GM19240 (cell line): ENCODE data around the gene ZNF189.

Source experiments
- DNase-seq: peaks from one replicate; pipeline ENCODE4 v3.0.0; 2011; ENCODE audit warnings: low spot score; ENCODE audit not compliant: insufficient read length

Gene ZNF189

DNA sequence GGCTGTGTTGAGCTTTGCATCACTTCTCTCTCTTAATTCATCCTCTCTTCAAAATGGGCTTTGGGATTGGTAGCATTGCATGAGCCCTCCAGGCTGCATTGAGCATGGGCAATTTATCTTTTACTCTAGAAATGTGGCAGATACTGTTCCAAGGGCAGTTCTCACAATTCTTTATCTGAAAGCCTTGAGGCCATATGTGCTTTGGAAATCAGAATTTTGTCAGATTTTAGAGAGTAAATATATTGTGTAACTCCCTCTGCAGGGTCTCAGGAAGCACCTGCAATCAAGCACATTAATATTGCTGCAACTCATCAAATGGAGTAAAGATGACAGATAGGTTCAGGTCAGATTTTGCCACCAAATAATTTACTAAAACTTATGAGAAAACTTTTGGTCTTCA is 19.3 kb downstream of the ZNF189 start:
- no peak for DNase-seq

DNA sequence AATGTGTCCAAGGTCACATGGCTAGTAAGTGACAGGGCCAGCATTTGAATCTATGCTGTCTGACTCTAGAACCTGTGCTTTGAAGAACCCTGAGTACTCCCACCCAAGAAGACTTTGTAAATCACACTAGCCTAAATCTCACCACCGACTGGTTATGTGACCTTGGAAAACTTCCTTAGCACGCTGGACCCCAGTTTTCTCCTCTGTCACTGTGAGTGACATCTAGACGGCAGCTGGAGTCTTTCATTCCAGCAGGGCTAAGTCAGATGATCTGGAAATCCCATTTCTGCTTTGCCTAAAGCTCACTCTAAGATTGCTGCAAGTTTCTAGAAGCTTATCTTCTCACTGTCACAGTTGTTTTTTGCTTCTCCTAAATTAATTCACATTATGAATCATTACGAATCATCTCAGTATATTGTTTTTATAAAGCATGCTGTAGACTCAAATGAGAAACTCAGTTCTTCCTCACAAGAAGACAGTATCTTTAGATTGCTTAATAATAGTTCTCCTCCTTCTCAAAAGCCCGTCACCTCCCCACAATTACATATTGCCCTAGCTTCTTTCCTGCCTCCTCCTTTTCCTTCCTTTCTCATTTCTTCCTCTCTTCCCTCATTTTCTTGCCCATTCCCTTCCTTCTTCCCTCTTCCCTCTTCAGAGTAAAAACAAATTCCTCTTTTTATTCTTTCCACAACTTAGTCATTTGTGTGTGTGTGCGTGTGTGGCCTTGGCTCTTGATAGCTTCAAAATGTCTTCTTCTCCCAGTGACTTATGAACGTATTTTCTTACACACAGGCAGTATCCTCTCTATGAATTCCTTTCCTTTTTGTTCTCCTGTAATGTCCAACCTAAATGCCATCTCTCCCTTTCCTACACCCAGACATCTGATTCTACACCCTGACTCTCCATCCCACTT is 20.1 kb downstream of the ZNF189 start:
- DNase-seq = no peak

DNA sequence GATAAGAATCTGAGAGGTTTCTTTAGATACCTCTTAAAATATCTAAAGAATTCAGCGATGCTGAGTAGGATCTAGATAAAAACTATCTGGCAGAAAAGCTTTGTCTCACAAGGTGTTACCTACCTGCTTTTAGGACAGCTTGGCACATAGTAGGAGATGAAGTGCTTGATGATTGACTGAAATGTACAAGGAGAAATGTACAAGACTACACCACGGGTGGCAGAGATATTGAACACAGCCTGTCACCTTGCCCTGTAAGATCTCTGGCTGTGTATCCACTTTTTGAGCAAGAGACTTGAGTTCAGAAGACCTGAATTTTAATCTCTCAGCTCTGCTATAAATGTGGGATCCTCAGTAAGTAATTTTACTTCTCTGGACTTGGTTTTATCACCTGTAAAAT is 21.2 kb downstream of the ZNF189 start:
- DNase-seq = no peak

DNA sequence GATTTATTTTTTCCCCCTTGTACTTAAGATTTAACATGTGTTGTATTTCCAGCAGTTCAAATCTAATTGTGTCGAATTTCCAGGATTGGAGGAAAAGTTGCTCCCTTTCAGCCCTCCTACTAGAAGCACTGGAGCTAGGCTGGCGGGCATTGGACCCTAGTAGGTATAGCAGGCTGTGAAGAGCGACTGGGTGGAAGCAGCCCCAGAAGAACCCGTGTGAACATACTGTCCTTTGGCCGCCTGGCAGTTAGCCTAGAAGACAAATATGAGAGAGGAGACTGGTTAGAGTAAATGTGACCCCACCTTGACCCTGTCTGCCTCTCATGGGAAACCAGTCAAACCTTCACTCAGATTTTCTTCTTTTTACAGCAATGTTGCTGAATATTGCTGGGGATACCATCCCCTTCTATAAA is 23.0 kb downstream of the ZNF189 start:
- no peak for DNase-seq

DNA sequence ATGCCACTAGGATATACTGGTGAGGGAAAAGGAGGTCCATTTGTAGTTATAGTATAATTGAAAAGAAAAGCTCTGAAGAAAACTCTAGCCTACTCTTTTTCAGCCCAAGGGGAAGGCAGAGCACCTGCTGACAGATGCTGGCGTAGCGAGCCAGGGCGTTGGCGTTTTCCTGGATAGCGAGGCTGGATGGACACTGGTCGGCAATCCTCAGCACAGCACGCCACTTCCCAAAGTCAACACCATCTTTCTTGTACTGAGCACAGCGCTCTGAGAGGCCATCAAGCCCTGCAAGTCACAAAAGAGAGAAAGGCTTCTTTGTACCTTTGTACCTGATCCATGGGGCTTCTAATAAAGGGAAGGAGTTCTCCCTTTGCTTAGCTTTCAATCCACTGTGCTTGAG is 28.7 kb downstream of the ZNF189 start:
- DNase-seq = no peak

DNA sequence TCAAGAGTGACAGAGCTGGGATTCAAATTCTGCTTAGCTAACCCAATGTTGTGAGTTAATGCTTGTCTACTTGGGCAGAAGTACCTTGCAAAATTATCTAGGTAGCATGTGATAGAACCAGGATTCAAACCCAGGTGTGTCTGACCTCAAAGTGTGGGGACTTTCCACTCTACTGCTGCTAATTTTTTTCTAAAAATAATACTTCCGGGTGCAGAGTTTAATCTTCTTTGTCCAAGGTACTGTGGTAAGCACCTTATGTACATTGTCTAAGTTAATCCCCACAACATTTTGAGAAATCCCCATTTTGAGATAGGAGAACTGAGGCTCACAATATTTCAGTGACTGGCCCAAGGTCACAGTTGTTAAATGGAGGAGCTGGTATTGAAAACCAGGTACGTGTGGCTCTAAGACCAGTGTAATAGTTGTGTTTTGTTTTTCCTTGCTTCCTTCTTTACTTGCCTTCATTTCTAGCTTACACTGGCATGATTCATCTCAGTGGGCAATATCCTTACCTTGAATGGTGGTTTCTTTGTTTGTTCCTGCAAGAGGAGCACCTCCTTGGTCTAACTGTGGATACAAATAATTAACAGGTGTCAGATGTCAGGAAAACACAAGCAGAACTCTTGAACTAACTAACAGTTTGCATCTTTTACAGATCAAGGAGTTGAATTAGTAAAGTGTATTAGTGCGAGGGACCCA is 29.5 kb downstream of the ZNF189 start:
- DNase-seq = no peak

DNA sequence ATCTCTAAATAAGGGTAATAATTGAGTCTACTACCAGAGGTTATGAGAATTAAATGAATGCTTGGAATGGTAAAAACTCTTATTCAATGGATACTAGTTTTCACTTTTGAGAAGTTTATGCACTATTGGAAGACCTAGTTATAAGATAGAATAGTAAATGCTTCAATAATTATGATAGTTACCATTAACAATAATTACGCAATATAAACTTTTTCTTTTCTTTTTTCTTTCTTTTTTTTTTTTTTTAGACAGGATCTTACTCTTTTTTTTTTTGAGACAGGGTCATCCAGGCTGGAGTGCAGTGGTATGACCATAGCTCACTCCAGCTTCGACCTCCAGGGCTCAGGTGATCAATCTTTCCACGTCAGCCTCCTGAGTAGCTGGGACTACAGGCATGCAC is 30.3 kb downstream of the ZNF189 start:
- no peak for DNase-seq

DNA sequence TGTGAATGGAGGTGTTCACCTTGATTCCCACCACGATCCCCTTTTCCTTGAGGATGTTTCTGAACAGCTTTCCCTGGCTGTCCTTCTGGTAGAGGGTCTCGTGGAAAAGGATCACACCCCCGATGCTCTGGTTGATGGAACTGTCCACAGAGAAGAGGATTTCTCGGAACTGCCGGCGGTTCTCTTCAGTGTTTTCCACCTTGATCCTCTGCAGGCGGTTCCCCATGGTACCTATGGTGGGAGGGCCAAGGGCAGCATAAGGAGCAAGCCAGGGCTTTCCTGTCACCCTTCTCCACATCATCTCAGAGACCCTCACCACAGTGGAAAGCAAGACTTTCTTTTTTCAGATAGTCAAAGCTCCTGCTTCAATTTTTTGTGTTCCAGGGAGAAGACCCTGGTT is 31.1 kb downstream of the ZNF189 start:
- DNase-seq = no peak

GRCh38 chr9:101432171-101432570 is 33.5 kb downstream of the ZNF189 start:
- DNase-seq = no peak

DNA sequence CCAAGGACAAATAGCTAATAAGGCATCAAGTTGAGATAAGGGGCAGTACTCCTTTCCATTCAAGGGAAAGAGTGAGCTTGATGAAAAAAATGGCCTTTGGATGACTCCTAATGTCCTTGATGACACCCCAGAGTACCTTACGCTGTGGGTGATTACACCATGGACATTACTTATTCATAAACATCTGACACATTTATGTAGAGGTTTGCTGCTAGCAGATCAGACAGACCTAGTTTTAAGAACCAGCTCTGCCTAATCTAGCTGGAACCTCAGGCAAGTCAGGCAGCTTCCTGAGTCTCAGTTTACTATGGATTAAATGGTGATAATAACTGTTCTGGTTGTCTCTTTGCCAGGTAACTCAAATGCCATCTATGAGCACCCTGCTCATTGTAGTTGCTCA is 34.1 kb downstream of the ZNF189 start:
- DNase-seq = no peak

GRCh38 chr9:101433229-101433628 is 34.6 kb downstream of the ZNF189 start:
- DNase-seq = no peak

GRCh38 chr9:101434998-101435397 is 36.3 kb downstream of the ZNF189 start:
- no peak for DNase-seq

- no peak for DNase-seq
These were observed 37.0 kb downstream of the ZNF189 start, which contains the start of gene ALDOB for GRCh38 chr9:101435601-101436079. Gene ALDOB, minus strand, starts transcription at chr9:101435774. Its CDS starts 4,887 bp downstream, at chr9:101430887.

DNA sequence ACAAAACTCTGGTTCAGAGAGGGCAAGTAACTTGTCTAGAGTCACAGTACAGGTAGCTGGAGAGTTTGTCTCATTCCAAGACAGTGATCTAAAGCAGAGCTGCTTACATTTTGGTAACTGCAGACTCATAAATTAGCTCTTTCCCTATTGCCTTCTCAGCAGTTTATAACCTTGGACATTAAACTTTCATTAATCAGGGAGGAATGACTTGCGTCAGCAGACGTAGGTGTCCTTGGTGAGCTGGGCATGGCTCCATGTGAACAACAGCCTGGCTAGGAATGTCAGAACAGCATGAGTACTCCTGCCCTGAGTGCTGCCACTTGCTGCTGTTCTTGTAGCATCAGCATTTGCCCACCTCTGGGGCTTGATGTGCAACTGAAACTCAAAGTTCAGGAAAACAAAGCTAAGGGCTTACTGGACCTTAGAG is 39.2 kb downstream of the ZNF189 start:
- DNase-seq = no peak

DNA sequence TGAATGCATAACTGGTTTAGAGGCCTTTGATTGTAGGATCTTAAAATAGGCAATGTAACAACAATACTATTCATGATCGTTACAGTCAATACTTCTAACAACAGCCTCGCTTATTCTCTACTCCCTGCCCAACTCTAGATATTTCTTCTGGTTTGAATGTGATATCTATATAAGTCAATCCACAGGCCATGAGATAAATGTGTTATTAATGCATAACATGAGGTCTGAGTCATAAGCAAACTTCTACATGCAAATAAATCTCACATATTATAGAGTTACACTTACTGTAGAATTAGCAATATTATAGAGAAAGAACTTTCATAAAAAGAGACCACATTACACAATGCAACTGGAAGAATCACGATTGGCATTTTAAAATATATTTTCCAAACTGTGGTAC is 39.9 kb downstream of the ZNF189 start:
- DNase-seq = no peak

- DNase-seq = no peak
These were observed 42.1 kb downstream of the ZNF189 start for GRCh38 chr9:101440714-101441230.

DNA sequence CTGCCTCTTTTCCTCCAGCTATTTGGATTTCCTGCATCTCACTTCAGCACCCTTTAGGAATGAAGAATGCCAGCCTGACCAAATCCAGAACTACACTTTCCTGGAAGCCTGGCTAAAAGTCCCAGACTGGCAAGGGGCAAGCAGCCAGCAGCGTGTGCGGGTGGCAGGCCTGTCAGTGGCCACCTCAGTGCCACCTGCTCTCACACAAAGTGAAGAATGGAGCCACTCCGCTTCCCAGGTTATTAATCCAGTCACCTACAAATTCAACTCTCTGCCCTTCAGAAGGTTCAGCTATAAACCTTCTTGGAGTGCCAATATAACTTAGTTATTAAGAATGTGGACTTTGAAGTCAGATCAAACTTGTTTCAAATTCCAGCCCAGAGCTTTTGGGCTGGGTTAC is 43.7 kb downstream of the ZNF189 start:
- no peak for DNase-seq

DNA sequence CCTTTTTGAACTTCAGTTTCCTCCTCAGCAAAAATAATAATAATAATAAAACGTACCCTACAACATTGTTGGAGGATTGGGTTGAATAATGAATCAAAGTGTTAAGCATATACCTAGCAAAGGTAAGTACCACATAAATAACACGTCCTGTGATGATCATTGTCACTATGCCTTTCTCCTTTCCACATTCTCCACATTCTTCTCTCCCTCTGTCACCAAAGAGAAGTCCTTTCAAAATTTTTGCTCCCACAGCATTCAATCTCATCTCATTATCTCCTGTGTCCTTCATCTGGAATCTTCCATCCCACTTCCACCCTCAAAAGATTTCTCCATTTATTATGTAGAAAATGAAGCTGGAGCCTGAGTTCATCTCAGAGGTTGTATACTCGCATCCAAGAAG is 44.1 kb downstream of the ZNF189 start:
- DNase-seq = no peak

DNA sequence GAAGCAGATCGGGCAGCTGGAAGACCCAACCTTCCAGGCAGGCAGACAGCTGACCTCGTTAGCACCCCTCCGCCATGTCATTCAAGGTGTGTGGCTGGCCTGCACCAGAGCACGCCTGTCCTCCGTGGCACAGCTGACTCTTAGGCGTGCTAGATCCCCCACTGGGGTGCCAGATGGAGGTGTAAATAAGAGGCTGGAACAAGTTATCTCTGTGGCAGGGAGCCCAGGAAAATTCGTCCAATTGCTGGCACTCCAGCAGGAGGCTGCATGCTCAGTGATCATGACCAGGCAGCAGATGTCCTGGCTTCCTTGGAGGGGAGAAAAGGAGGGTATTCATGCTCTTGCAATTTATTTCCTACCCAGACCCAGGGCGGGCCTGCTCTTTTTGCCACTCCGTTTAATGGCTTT is 44.7 kb downstream of the ZNF189 start:
- no peak for DNase-seq

GRCh38 chr9:101445353-101446029 is 46.8 kb downstream of the ZNF189 start:
- DNase-seq = no peak

DNA sequence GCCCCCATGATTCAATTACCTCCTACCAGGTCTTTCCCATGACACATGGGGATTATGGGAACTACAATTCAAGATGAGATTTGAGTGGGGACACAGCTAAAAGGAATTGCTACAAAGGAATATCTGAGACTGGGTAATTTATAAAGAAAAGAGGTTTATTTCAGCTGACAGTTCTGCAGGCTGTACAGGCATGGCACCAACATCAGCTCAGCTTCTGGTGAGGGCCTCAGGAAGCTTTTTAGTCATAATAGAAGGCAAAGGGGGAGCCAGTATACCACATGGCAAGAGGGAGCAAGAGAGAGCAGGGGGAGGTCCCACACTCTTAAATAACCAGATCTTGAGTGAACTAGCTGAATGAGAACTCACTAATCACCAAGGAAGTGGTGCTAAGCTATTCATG is 48.1 kb downstream of the ZNF189 start:
- DNase-seq = no peak

GRCh38 chr9:101448680-101449070 is 50.0 kb downstream of the ZNF189 start:
- DNase-seq = no peak
